MG63 (cell line): ENCODE data around the gene PPIAL4G. TPM values are rescaled to one million over a fixed set of nuclear protein-coding genes. Genes with fewer than 3 reads are reported as not detected.
A peak's percentile ranks its signal among the peaks of the same experiment; 100 is the strongest.
"Not testable (repeated sequence)": the region's sequence is repeated elsewhere in the genome, so short reads cannot be mapped to it uniquely, and the experiment has no call there.

ENCODE experiments used
- DNase-seq: peaks from one replicate; pipeline ENCODE4 v3.0.0-alpha.2; 2020
- H3K27me3 ChIP-seq: fragments of 250-450 bp; sonication (Bioruptor Pico); 2 replicates; pipeline ENCODE4 v1.5.1; 2020; ENCODE audit warnings: mild to moderate bottlenecking, moderate library complexity
- H3K36me3 ChIP-seq: fragments of 250-450 bp; sonication (Bioruptor Pico); 2 replicates; pipeline ENCODE4 v1.5.1; 2020; ENCODE audit warnings: mild to moderate bottlenecking, moderate library complexity
- H3K4me3 ChIP-seq: fragments of 250-450 bp; sonication (Bioruptor Pico); 2 replicates; pipeline ENCODE4 v1.5.1; 2020; ENCODE audit warnings: mild to moderate bottlenecking, moderate library complexity
- H3K9me3 ChIP-seq: fragments of 250-450 bp; sonication (Bioruptor Pico); 2 replicates; pipeline ENCODE4 v1.5.1; 2020; ENCODE audit warnings: mild to moderate bottlenecking, moderate library complexity
- total RNA-seq: library from RNA; depleted of rRNA; stranded (reverse); fragments of >200 nt; shearing (Covaris generic); gene quantifications from 2 replicates; pipeline ENCODE4 v1.2.3, GENCODE V29; 2014; ENCODE audit warnings: low replicate concordance; rRNA removed

The PPIAL4G gene
- total RNA-seq = not detected in 2 replicates

DNA sequence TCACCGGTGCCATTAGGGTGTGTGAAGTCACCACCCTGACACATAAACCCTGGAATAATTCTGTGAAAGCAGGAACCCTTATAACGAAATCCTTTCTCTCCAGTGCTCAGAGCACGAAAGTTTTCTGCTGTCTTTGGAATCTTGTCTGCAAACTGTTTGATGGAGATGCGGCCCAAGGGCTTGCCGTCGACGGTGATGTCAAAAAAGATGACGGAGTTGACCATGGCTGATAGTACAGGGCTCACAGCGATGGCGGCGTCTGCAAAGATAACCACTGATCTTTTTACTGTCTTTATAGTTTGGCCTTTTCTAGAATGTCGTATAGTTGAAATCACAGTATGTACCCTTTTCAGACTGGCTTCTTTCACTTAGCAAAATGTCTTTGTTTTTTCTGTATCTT, at the start of gene PPIAL4G:
PPIAL4G (minus strand) TSS at position 274 of the 400 bp plus-strand sequence; CDS start at position 224, 50 bp downstream.
- not testable (repeated sequence) for H3K36me3 ChIP-seq, H3K9me3 ChIP-seq, H3K27me3 ChIP-seq, H3K4me3 ChIP-seq, DNase-seq

- DNase-seq, H3K27me3 ChIP-seq, H3K4me3 ChIP-seq, H3K36me3 ChIP-seq, H3K9me3 ChIP-seq: not testable (repeated sequence)
Observed at GRCh38 chr1:148532158-148532557, 49.1 kb upstream of the PPIAL4G start.

GRCh38 chr1:148529101-148529567, 46.0 kb upstream of the PPIAL4G start:
- H3K9me3 ChIP-seq, H3K27me3 ChIP-seq, H3K36me3 ChIP-seq: not testable (repeated sequence)
- H3K4me3 ChIP-seq = peak overlapping the region; percentile 49
- DNase-seq = peak; percentile 80

- H3K4me3 ChIP-seq = peak overlapping the region; percentile 49
- H3K36me3 ChIP-seq, H3K27me3 ChIP-seq, DNase-seq, H3K9me3 ChIP-seq: not testable (repeated sequence)
Observed at GRCh38 chr1:148528591-148528990, 45.5 kb upstream of the PPIAL4G start.

DNA sequence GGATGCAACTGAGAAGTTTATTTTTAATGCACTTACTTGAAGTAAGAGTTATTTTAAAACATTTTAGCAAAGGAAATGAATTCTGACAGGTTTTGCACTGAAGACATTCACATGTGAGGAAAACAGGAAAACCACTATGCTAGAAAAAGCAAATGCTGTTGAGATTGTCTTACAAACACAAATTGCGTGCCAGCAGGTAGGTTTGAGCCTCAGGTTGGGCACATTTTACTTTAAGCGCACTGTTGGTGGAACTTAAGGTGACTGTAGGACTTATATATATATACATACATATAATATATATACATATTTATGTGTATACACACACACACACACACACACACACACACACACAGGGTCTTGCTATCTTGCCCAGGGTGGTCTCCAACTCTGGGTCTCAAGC, 43.5 kb upstream of the PPIAL4G start:
- H3K9me3 ChIP-seq, H3K4me3 ChIP-seq, H3K36me3 ChIP-seq, DNase-seq, H3K27me3 ChIP-seq: not testable (repeated sequence)

- not testable (repeated sequence) for DNase-seq, H3K36me3 ChIP-seq
Observed at GRCh38 chr1:148523205-148524144, 40.4 kb upstream of the PPIAL4G start.

DNA sequence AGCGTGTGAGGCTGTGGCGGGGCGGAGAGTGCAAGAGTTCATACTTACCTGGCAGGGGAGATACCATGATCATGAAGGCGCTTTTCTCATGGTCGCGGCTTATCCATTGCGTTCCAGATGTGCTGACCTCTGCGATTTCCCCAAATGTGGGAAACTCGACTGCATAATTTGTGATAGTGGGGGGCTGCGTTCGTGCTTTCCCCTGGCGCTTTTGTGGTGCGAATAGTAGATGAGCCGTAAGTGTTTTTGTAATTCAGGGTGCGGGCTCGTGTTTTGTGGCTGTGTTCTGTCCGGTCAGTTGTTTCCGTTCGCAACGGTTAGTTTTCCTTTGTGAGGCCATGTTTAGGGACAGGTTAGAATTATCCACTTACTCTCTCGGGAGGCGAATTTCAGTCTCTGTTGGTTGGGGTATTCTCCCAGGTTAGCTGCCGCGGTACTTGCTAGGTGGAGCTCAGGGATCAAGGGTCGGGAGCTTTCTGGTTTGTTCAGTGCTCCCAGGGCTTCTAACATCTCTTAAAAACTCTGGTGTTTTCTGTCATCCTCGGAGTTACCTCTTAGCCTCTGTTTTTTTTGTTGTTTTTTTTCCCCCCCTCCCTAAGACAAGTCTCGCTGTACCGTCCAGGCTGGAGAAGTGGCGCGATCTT, 39.6 kb upstream of the PPIAL4G start:
- peak overlapping the region; percentile 12 for H3K4me3 ChIP-seq
- H3K9me3 ChIP-seq, H3K27me3 ChIP-seq, H3K36me3 ChIP-seq: not testable (repeated sequence)
- peak; percentile 90 for DNase-seq

More at GRCh38 chr1:148523205-148524144, 40.4 kb upstream of the PPIAL4G start:
- not testable (repeated sequence) for H3K27me3 ChIP-seq, H3K9me3 ChIP-seq
- H3K4me3 ChIP-seq = peak overlapping the region; percentile 12; the same call in 1 of the 2 replicates

DNA sequence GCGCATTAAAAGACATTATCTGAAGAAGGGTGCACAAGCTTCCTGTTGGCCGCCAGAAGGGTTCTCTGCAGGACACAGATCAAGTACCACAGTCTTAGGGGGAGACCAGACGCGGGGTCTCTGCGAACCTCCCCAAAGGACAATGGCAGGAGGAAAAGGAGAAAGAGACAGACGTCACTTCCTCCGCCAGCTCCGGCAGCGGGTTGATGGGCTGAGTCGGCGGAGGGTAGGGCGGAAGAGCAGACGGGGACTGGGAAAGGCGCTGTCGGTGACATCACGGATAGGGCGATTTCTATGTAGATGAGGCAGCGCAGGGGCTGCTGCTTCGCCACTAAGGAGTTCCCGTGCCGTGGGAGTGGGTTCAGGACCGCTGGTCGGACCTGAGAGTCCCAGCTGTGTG, 39.0 kb upstream of the PPIAL4G start:
- DNase-seq = peak; percentile 88

GRCh38 chr1:148514310-148514709, 31.2 kb upstream of the PPIAL4G start:
- H3K27me3 ChIP-seq, H3K36me3 ChIP-seq, H3K4me3 ChIP-seq, H3K9me3 ChIP-seq, DNase-seq: not testable (repeated sequence)

More for the DNA sequence above, 39.0 kb upstream of the PPIAL4G start:
- H3K36me3 ChIP-seq, H3K27me3 ChIP-seq, H3K9me3 ChIP-seq: not testable (repeated sequence)
- peak overlapping the region; percentile 22 for H3K4me3 ChIP-seq

GRCh38 chr1:148512571-148513184, 29.6 kb upstream of the PPIAL4G start:
- DNase-seq, H3K4me3 ChIP-seq, H3K9me3 ChIP-seq, H3K27me3 ChIP-seq, H3K36me3 ChIP-seq: not testable (repeated sequence)

DNA sequence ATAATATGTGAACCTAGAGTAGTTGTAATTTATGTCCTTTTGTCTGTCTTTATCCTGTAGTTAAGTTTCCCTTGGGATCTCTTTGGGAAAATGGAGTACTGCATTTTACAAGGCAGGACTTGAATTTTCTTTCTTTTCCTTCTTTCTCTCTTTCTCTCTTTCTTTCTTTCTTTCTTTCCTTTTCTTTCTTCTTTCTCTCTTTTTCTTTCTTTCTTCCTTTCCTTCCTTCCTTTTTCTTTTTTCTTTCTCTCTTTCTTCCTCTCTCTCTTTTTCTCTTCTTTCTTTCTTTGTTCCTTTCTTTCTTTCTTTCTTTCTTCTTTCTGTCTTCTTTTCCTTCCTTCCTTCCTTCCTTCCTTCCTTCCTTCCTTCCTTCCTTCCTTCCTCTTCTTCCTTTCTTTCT, 10.8 kb upstream of the PPIAL4G start:
- not testable (repeated sequence) for H3K27me3 ChIP-seq, H3K9me3 ChIP-seq, H3K4me3 ChIP-seq, DNase-seq, H3K36me3 ChIP-seq

- DNase-seq, H3K4me3 ChIP-seq, H3K27me3 ChIP-seq, H3K9me3 ChIP-seq, H3K36me3 ChIP-seq: not testable (repeated sequence)
Observed at GRCh38 chr1:148481134-148481533, 2.0 kb downstream of the PPIAL4G start.

- H3K36me3 ChIP-seq, H3K9me3 ChIP-seq, H3K27me3 ChIP-seq, DNase-seq: not testable (repeated sequence)
- H3K4me3 ChIP-seq = peak overlapping the region; percentile 64
Observed at GRCh38 chr1:148459694-148460093, 23.4 kb downstream of the PPIAL4G start.

GRCh38 chr1:148458901-148459581, 24.1 kb downstream of the PPIAL4G start:
- not testable (repeated sequence) for H3K27me3 ChIP-seq, H3K9me3 ChIP-seq, H3K36me3 ChIP-seq
- H3K4me3 ChIP-seq = peak overlapping the region; percentile 64
- peak; percentile 21 for DNase-seq

DNA sequence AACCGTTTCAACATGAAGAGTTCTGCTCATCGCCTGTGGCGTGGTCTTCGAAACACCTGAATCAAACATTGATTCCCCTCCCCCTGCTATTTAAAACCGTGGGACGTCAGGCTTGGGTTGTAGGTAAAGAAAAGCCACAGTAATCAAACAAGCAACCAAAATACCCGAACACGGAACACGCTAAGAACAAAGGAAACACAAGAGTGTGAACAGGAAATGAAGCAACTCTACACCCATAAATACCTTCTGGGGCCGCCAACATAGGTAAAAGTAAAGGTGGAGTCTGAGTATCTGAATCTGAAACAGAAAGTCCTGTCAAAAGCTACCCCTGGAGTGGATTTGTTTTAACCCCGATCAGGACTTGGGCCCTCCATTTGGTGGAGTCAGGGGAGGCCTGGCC, 24.7 kb downstream of the PPIAL4G start:
- H3K27me3 ChIP-seq, H3K9me3 ChIP-seq: not testable (repeated sequence)
- peak overlapping the region; percentile 64 for H3K4me3 ChIP-seq

GRCh38 chr1:148452845-148453244, 30.3 kb downstream of the PPIAL4G start:
- not testable (repeated sequence) for H3K9me3 ChIP-seq, H3K4me3 ChIP-seq, H3K36me3 ChIP-seq, H3K27me3 ChIP-seq
- DNase-seq = peak; percentile 83

More for the DNA sequence above, 24.7 kb downstream of the PPIAL4G start:
- not testable (repeated sequence) for DNase-seq, H3K36me3 ChIP-seq
